PC-3 (cell line): ENCODE data around the gene SUGCT. TPM values are rescaled to one million over a fixed set of nuclear protein-coding genes. Genes with fewer than 3 reads are reported as not detected.

ENCODE experiments used
- ATAC-seq: fragments of 200-7000 bp; cut with Tn5 transposase; 2 replicates; pipeline ENCODE4 v1.9.1; 2020; ENCODE audit warnings: mild to moderate bottlenecking, moderate library complexity
- BruUV-seq: library from RNA; stranded (reverse); fragments of 400-500 nt; replicated peaks from 2 replicates; lab custom pipeline; 2021; lab: Mats Ljungman, UMichigan
- CTCF ChIA-PET: fragments of 300-600 bp; sonication (Branson Sonifier 250); formaldehyde crosslinking; loops from one replicate; lab custom pipeline; 2022; ENCODE audit warnings: antibody characterized with exemption; lab: Charles Lee
- POLR2A ChIA-PET: fragments of 300-600 bp; sonication (Branson Sonifier 250); formaldehyde crosslinking; loops from one replicate; lab custom pipeline; 2022; ENCODE audit warnings: antibody characterized with exemption; ENCODE audit not compliant: unreplicated experiment; lab: Charles Lee
- DNase-seq: peaks from one replicate; pipeline ENCODE4 v3.0.0-alpha.2; 2015
- H2AFZ ChIP-seq: fragments of 300-600 bp; sonication (generic); 2 replicates; pipeline ENCODE4 v1.6.0; 2016; ENCODE audit warnings: antibody characterized with exemption, low read length
- H3F3A ChIP-seq: fragments of 300-600 bp; sonication (generic); one replicate; pipeline ENCODE4 v1.6.0; 2017; ENCODE audit warnings: antibody characterized with exemption, low read length, control low read depth, mild to moderate bottlenecking; ENCODE audit not compliant: unreplicated experiment
- H3K27ac ChIP-seq: fragments of 300-600 bp; sonication (generic); 2 replicates; pipeline ENCODE4 v1.5.1; 2016; ENCODE audit warnings: mild to moderate bottlenecking, low read length
- H3K27me3 ChIP-seq: fragments of 300-600 bp; sonication (generic); 2 replicates; pipeline ENCODE4 v1.6.1; 2016; ENCODE audit warnings: low read length, mixed read lengths
- H3K36me3 ChIP-seq: fragments of 300-600 bp; sonication (generic); 2 replicates; pipeline ENCODE4 v1.6.1; 2016; ENCODE audit warnings: low read depth, mixed run types, low read length, mixed read lengths
- H3K4me1 ChIP-seq: fragments of 300-600 bp; sonication (generic); 2 replicates; pipeline ENCODE4 v1.5.1; 2016; ENCODE audit warnings: low read length; ENCODE audit not compliant: insufficient read depth
- H3K4me2 ChIP-seq: fragments of 300-600 bp; sonication (generic); 2 replicates; pipeline ENCODE4 v1.6.0; 2016; ENCODE audit warnings: low read length
- H3K4me3 ChIP-seq: fragments of 300-600 bp; sonication (generic); 2 replicates; pipeline ENCODE4 v1.5.1; 2016; ENCODE audit warnings: mild to moderate bottlenecking, low read length, mixed read lengths
- H3K79me2 ChIP-seq: fragments of 300-600 bp; sonication (generic); 2 replicates; pipeline ENCODE4 v1.6.1; 2017; ENCODE audit warnings: low read length, mixed read lengths
- H3K9ac ChIP-seq: fragments of 300-600 bp; sonication (generic); 2 replicates; pipeline ENCODE4 v1.6.0; 2016; ENCODE audit warnings: mild to moderate bottlenecking, low read length
- H3K9me2 ChIP-seq: fragments of 300-600 bp; sonication (generic); replicated peaks from 2 replicates; pipeline ENCODE4 v1.6.1; 2016; ENCODE audit warnings: mixed run types, low read length, mixed read lengths
- H3K9me3 ChIP-seq: fragments of 300-600 bp; sonication (generic); 2 replicates; pipeline ENCODE4 v1.6.1; 2016; ENCODE audit warnings: low read length, mixed read lengths
- H4K20me1 ChIP-seq: fragments of 300-600 bp; sonication (generic); 2 replicates; pipeline ENCODE4 v1.6.1; 2016; ENCODE audit warnings: low read length, mixed read lengths
- EZH2 ChIP-seq: fragments of 300-600 bp; sonication (generic); IDR thresholded peaks from one replicate; pipeline ENCODE4 v1.6.1; 2017; ENCODE audit warnings: antibody characterized with exemption, mild to moderate bottlenecking, low read length; ENCODE audit not compliant: unreplicated experiment
- EZH2phosphoT487 ChIP-seq: fragments of 300-600 bp; sonication (generic); IDR thresholded peaks from 2 replicates; pipeline ENCODE4 v1.6.1; 2018; ENCODE audit warnings: mild to moderate bottlenecking, antibody characterized with exemption, low read length, borderline replicate concordance
- intact Hi-C: fragments of 100-400 bp; cut with micrococcal nuclease; formaldehyde crosslinking; loops from 2 replicates; pipeline ENCODE4 v1.9.0; 2023
- total RNA-seq: library from RNA; depleted of rRNA; stranded (reverse); fragments of >200 nt; gene quantifications from 2 replicates; pipeline ENCODE4 v1.2.3, GENCODE V29; 2014
- TF ChIP-seq, protein P1 (sequence below): fragments of 300-600 bp; sonication (generic); conservative IDR thresholded peaks from 2 replicates; pipeline ENCODE4 v1.5.1; 2017; ENCODE audit warnings: antibody characterized with exemption, low read depth, mild to moderate bottlenecking, low read length

SUGCT gene
- total RNA-seq, 1 experiment from 2014 or later: 2.9 TPM

DNA sequence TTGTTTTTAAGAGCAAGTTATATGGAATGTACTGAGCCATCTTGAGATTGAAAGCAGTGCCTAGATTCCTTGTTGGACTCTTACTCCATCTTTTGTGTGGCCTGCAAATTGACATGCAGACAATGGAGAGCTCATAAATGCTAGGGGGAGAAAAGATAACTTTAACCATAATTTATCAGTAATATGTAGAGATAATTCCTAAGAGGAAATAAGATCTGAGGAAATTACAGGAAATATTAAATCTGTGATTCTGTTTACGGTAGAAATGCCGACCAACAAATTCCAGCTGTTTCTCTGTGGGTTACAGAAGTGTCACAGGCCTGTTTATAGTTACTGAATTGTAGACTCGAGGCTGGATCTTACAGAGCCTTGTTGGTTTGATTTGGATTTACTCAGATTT is 348.0 kb downstream of the SUGCT start:
- no peak for ATAC-seq
- POLR2A ChIA-PET: no interaction called here
- intact Hi-C loops: loop anchor here (10.0 kb wide), 1 partner anchor 248 kb away; no protein-coding TSS in a partner anchor

DNA sequence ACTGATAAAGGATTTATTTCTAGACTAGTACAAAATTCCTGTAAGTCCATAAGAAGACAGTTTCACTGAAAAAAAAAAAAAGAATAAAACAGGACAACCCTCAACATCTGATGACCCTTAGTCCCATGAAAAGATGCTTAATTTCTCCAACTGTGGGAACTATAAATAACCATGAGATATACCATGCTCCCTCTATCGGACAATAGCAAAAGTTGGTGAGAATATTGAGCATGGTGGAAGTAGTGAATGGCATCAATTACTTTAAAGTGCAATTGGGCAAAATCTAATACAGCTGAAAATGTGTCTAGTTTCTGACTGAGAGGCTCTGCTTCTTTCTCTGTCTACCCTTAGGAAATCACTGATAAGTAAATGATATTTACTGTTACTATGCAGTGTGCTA is 348.8 kb downstream of the SUGCT start:
- no peak for TF ChIP-seq EZH2
- TF ChIP-seq, protein P1, sequence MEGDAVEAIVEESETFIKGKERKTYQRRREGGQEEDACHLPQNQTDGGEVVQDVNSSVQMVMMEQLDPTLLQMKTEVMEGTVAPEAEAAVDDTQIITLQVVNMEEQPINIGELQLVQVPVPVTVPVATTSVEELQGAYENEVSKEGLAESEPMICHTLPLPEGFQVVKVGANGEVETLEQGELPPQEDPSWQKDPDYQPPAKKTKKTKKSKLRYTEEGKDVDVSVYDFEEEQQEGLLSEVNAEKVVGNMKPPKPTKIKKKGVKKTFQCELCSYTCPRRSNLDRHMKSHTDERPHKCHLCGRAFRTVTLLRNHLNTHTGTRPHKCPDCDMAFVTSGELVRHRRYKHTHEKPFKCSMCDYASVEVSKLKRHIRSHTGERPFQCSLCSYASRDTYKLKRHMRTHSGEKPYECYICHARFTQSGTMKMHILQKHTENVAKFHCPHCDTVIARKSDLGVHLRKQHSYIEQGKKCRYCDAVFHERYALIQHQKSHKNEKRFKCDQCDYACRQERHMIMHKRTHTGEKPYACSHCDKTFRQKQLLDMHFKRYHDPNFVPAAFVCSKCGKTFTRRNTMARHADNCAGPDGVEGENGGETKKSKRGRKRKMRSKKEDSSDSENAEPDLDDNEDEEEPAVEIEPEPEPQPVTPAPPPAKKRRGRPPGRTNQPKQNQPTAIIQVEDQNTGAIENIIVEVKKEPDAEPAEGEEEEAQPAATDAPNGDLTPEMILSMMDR: peak; percentile 60

More for the DNA sequence above, 348.0 kb downstream of the SUGCT start:
- H3K4me2 ChIP-seq: no peak overlapping the region
- no peaks in the 10 kb centered on the region for H4K20me1 ChIP-seq
- H3K9me3 ChIP-seq: no peaks in the 10 kb centered on the region
- no TSS peak for BruUV-seq
- TF ChIP-seq, protein P1: no peak
- TF ChIP-seq EZH2 (no peak), EZH2phosphoT487 (no peak)
- no peak overlapping the region for H2AFZ ChIP-seq
- DNase-seq: no peak
- H3F3A ChIP-seq: no peaks in the 10 kb centered on the region
- H3K36me3 ChIP-seq: no peaks in the 10 kb centered on the region
- H3K9ac ChIP-seq: no peak overlapping the region
- no peak overlapping the region for H3K27ac ChIP-seq
- H3K4me1 ChIP-seq: no peaks in the 10 kb centered on the region
- no peak overlapping the region for H3K4me3 ChIP-seq
- CTCF ChIA-PET: interaction anchor here (0.6 to 0.7 kb wide), 2 partner anchors 8 to 327 kb away, joined by 3 to 5 read pairs; no protein-coding TSS in a partner anchor
- H3K27me3 ChIP-seq: no peaks in the 10 kb centered on the region
- no peaks in the 10 kb centered on the region for H3K9me2 ChIP-seq
- no peaks in the 10 kb centered on the region for H3K79me2 ChIP-seq

More for the DNA sequence above, 348.8 kb downstream of the SUGCT start:
- ATAC-seq (0 out of 2 replicates have a peak, but pooled peaks have one; percentile 31), DNase-seq (peak; percentile 36)
- Histone ChIP-seq H3K79me2 (no peaks in the 10 kb centered on the region), H3K4me2 (no peak overlapping the region), H3F3A (no peaks in the 10 kb centered on the region), H4K20me1 (no peaks in the 10 kb centered on the region), H2AFZ (no peak overlapping the region), H3K9ac (no peak overlapping the region), H3K4me1 (no peaks in the 10 kb centered on the region), H3K36me3 (no peaks in the 10 kb centered on the region), H3K27ac (no peak overlapping the region), H3K27me3 (no peaks in the 10 kb centered on the region), H3K9me2 (no peaks in the 10 kb centered on the region), H3K4me3 (no peak overlapping the region), H3K9me3 (no peaks in the 10 kb centered on the region)
- ChIA-PET CTCF (interaction anchor here (0.6 to 0.7 kb wide), 3 partner anchors 9 to 586 kb away, joined by 3 to 5 read pairs (median 3); no protein-coding TSS in a partner anchor), POLR2A (interaction anchor here (0.7 kb wide), 1 partner anchor 9 kb away, joined by 3 read pairs; no protein-coding TSS in a partner anchor)
- BruUV-seq: no TSS peak
- intact Hi-C loops: loop anchor here (10.0 kb wide), 1 partner anchor 249 kb away; no protein-coding TSS in a partner anchor
